K562 (cell line): ENCODE measurements around the gene BCL10. TPM values are rescaled to one million over a fixed set of nuclear protein-coding genes. Genes with fewer than 3 reads are reported as not detected.
A peak's percentile ranks its signal among the peaks of the same experiment; 100 is the strongest.

Experiments used
- ATAC-seq: fragments of 200-7000 bp; cut with Tn5 transposase; 3 replicates; pipeline ENCODE4 v1.9.1; 2020; ENCODE audit warnings: moderate library complexity
- BruUV-seq: library from RNA; stranded (reverse); fragments of 400-500 nt; replicated peaks from 2 replicates; lab custom pipeline; 2021; lab: Mats Ljungman, UMichigan
- CTCF ChIA-PET: fragments of 300-600 bp; formaldehyde crosslinking; extraction: SDS; loops from one replicate; lab custom pipeline; 2021; ENCODE audit warnings: low intra/inter-chr PET ratio; lab: Yijun Ruan, JAX
- POLR2A ChIA-PET: fragments of 300-600, 350-650 bp; sonication (Branson Sonifier 250); formaldehyde crosslinking; extraction: SDS; loops from one replicate; lab custom pipeline; 2021; ENCODE audit warnings: antibody characterized with exemption, inconsistent platforms; lab: Yijun Ruan, JAX
- DNase-seq, 4 experiments: peaks; one replicate each; pipeline versions ENCODE4 v3.0.0 to v3.0.0-alpha.2; 2011 to 2018; ENCODE audit warnings: low spot score in 3 of 4, mixed read lengths in 3 of 4; ENCODE audit errors: extremely low read depth in 1 of 4
- FAIRE-seq: peaks from 2 replicates; lab custom pipeline; 2011; peaks lifted over from hg19 to GRCh38; lab: Jason Lieb, UNC
- H2AFZ ChIP-seq: 2 replicates; pipeline ENCODE4 v1.6.0; 2011; ENCODE audit warnings: low read depth, low read length, control low read depth, inconsistent platforms
- H3K27ac ChIP-seq: fragments of 200-600 bp; 3 replicates; pipeline ENCODE4 v1.8.0; 2011; ENCODE audit warnings: low read depth, mild to moderate bottlenecking, control low read depth, inconsistent platforms, low read length, moderate library complexity, mixed read lengths; ENCODE audit errors: extremely low read depth
- H3K27me3 ChIP-seq, 2 experiments: fragments of 300-600 bp in 1 of 2; 2 replicates in 1 of 2; 3 replicates in 1 of 2; pipeline versions ENCODE4 v1.6.0 to v1.8.0; 2011; ENCODE audit warnings: inconsistent platforms in 2 of 2, low read length in 2 of 2, mild to moderate bottlenecking in 1 of 2, mixed read lengths in 1 of 2, moderate library complexity in 1 of 2; ENCODE audit not compliant: control insufficient read depth in 2 of 2, insufficient read depth in 2 of 2
- H3K36me3 ChIP-seq: fragments of 300-600 bp; 3 replicates; pipeline ENCODE4 v1.8.0; 2011; ENCODE audit warnings: mild to moderate bottlenecking, low read length, inconsistent platforms; ENCODE audit not compliant: control insufficient read depth, insufficient read depth
- H3K4me1 ChIP-seq, 2 experiments: fragments of 200-600 bp in 1 of 2; replicated peaks in 1 of 2; 2 replicates in 1 of 2; 3 replicates in 1 of 2; pipeline versions ENCODE4 v1.5.1 to v1.8.0; 2011; ENCODE audit warnings: inconsistent platforms in 2 of 2, low read length in 2 of 2, mild to moderate bottlenecking in 1 of 2, mixed read lengths in 1 of 2, moderate library complexity in 1 of 2; ENCODE audit not compliant: control insufficient read depth in 2 of 2, insufficient read depth in 2 of 2
- H3K4me2 ChIP-seq: 2 replicates; pipeline ENCODE4 v1.6.1; 2011; ENCODE audit warnings: low read length, control low read depth, inconsistent platforms, mixed read lengths; ENCODE audit not compliant: insufficient read depth
- H3K4me3 ChIP-seq: fragments of 200-600 bp; sonication (generic), shearing (Covaris generic); 2 replicates; pipeline ENCODE4 v1.5.1; 2016; ENCODE audit warnings: control low read depth, inconsistent platforms
- H3K79me2 ChIP-seq: fragments of 200-600 bp; 3 replicates; pipeline ENCODE4 v1.8.0; 2011; ENCODE audit warnings: low read length, inconsistent platforms; ENCODE audit not compliant: control insufficient read depth, insufficient read depth
- H3K9ac ChIP-seq, 2 experiments: 2 replicates each; pipeline versions ENCODE4 v1.6.0 to v1.6.1; 2011; ENCODE audit warnings: low read depth in 2 of 2, low read length in 2 of 2, control low read depth in 1 of 2, inconsistent platforms in 1 of 2, mild to moderate bottlenecking in 1 of 2, mixed read lengths in 1 of 2; ENCODE audit not compliant: insufficient read depth in 1 of 2
- H3K9me1 ChIP-seq: one replicate; pipeline ENCODE4 v1.6.0; 2011; ENCODE audit warnings: inconsistent platforms, mild to moderate bottlenecking, low read length, moderate library complexity; ENCODE audit not compliant: control insufficient read depth, insufficient read depth
- H3K9me3 ChIP-seq: replicated peaks from 2 replicates; pipeline ENCODE4 v1.5.1; 2011; ENCODE audit warnings: low read depth, low read length, inconsistent platforms; ENCODE audit not compliant: control insufficient read depth, insufficient read depth
- H4K20me1 ChIP-seq: replicated peaks from 2 replicates; pipeline ENCODE4 v1.6.1; 2011; ENCODE audit warnings: low read length, inconsistent platforms, mixed read lengths; ENCODE audit not compliant: control insufficient read depth, insufficient read depth
- CEBPB ChIP-seq: fragments of 450-650 bp; IDR thresholded peaks from 2 replicates; pipeline ENCODE4 v1.6.1; 2016; ENCODE audit warnings: missing genetic modification characterization, missing compliant biosample characterization
- CREM ChIP-seq: IDR thresholded peaks from 2 replicates; pipeline ENCODE4 v1.6.1; 2014; ENCODE audit warnings: antibody characterized with exemption, low read depth
- HCFC1 ChIP-seq: IDR thresholded peaks from 2 replicates; pipeline ENCODE4 v1.6.1; 2012; ENCODE audit warnings: low read depth, low read length, improper control_type of control experiment
- L3MBTL2 ChIP-seq: fragments of 450-650 bp; IDR thresholded peaks from 2 replicates; pipeline ENCODE4 v1.6.1; 2016; ENCODE audit warnings: mild to moderate bottlenecking, moderate library complexity
- MAFK ChIP-seq: IDR thresholded peaks from 2 replicates; pipeline ENCODE4 v1.6.1; 2011; ENCODE audit warnings: low read length, improper control_type of control experiment
- NFYB ChIP-seq: IDR thresholded peaks from 2 replicates; pipeline ENCODE4 v1.6.1; 2011; ENCODE audit warnings: mild to moderate bottlenecking, moderate library complexity; ENCODE audit not compliant: insufficient read length; ENCODE audit errors: extremely low read depth
- NR2C2 ChIP-seq, 2 experiments: fragments of 200-800 bp in 1 of 2; sonication (Bioruptor generic) in 1 of 2; sonication (generic) in 1 of 2; formaldehyde crosslinking in 1 of 2; IDR thresholded peaks; 2 replicates each; pipeline versions ENCODE4 v1.6.1 to v1.8.0; 2016 to 2022; ENCODE audit warnings: mild to moderate bottlenecking in 1 of 2, missing compliant biosample characterization in 1 of 2, missing genetic modification characterization in 1 of 2, missing genetic modification reagents in 1 of 2
- POLR3G ChIP-seq: IDR thresholded peaks from 2 replicates; pipeline ENCODE4 v1.6.1; 2011; ENCODE audit not compliant: insufficient read length, insufficient replicate concordance; ENCODE audit errors: extremely low read depth
- SRSF3 ChIP-seq: fragments of 200-400 bp; formaldehyde crosslinking; IDR thresholded peaks from 2 replicates; pipeline ENCODE4 v1.6.1; 2016; ENCODE audit warnings: mild to moderate bottlenecking, low read length, moderate library complexity; ENCODE audit not compliant: insufficient read depth
- ZHX1 ChIP-seq: fragments of 150-350 bp; conservative IDR thresholded peaks from 2 replicates; pipeline ENCODE4 v1.6.1; 2014; ENCODE audit warnings: low read length
- ZNF121 ChIP-seq: sonication (generic); formaldehyde crosslinking; conservative IDR thresholded peaks from 2 replicates; pipeline ENCODE4 v1.8.0; 2022; ENCODE audit warnings: missing genetic modification reagents
- ZNF146 ChIP-seq: IDR thresholded peaks from one replicate; pipeline ENCODE4 v1.6.1; 2018; ENCODE audit warnings: missing compliant biosample characterization; ENCODE audit not compliant: unreplicated experiment
- ZNF398 ChIP-seq: fragments of 250-450 bp; sonication (Bioruptor Pico); IDR thresholded peaks from 2 replicates; pipeline ENCODE4 v1.8.0; 2021; ENCODE audit warnings: moderate library complexity, mild to moderate bottlenecking, inconsistent platforms
- WGBS: fragments of 100-300 bp; shearing (Covaris generic); methylation state at CpG from one replicate; pipeline ENCODE4 v1.1.6; 2016; ENCODE audit warnings: low coverage, mixed read lengths; ENCODE audit not compliant: insufficient coverage; ENCODE audit errors: missing lambda C conversion rate; 5-methylcytosine and 5-hydroxymethylcytosine counted together
- in situ Hi-C: fragments of 300-500 bp; cut with MboI; formaldehyde crosslinking; loops from 4 replicates; pipeline ENCODE4 v1.15.0; 2018; ENCODE audit warnings: inconsistent platforms, mixed read lengths
- intact Hi-C: fragments of 100-400 bp; cut with micrococcal nuclease; formaldehyde crosslinking; loops from 2 replicates; pipeline ENCODE4 v1.14.2; 2022
- polyA plus RNA-seq, 8 experiments: library from polyadenylated mRNA; depleted of rRNA in 4 of 8; stranded (reverse) in 5 of 8; unstranded in 3 of 8; fragments of >200 nt; fragmentation: Nextera tagmentation in 2 of 8; fragmentation: Illumina TruSeq in 1 of 8; extraction: Ambion mirVana in 2 of 8; extraction: Trizol in 1 of 8; gene quantifications; 2 replicates each; pipeline versions ENCODE4 v1.2.1 to v1.2.3, GENCODE V29; 2011 to 2014; ENCODE audit warnings: inconsistent platforms in 1 of 8, missing spikeins in 1 of 8
- total RNA-seq, 7 experiments: library from RNA; depleted of rRNA in 6 of 7; stranded (reverse); fragments of >200 nt in 6 of 7; fragmentation: Illumina TruSeq in 2 of 7; extraction: Trizol in 2 of 7; gene quantifications; 2 replicates each; pipeline versions ENCODE4 v1.2.1 to v1.2.3, GENCODE V29; 2011 to 2021; ENCODE audit warnings: low replicate concordance in 1 of 7
- TF ChIP-seq, protein P1 (sequence below): sonication (generic); formaldehyde crosslinking; IDR thresholded peaks from 2 replicates; pipeline ENCODE4 v1.5.0; 2020; ENCODE audit warnings: missing genetic modification reagents

The BCL10 gene
- total and polyA plus RNA-seq, 9 of the 15 experiments (the other 6 are each of a cell fraction or from before 2014, with no cell fraction given), result 8.0 to 19.4 (median 12.3) TPM

- WGBS, result 1% methylated on average over 4 of the region's 4 CpGs
- CTCF ChIA-PET, result interaction anchor here (1.1 kb wide), 1 partner anchor 13 kb away, joined by 3 read pairs; no protein-coding TSS in a partner anchor
- Histone ChIP-seq H3K36me3 (no peaks in the 10 kb centered on the region), H3K4me1 (no peaks in the 10 kb centered on the region), H3K9ac (no peak overlapping the region), H3K9me1 (no peaks in the 10 kb centered on the region), H2AFZ (peak overlapping the region; percentile 58), H3K9me3 (no peaks in the 10 kb centered on the region), H3K79me2 (no peaks in the 10 kb centered on the region), H3K4me2 (no peak overlapping the region), H3K27me3 (peaks cover 0 to 8% of the 10 kb centered on the region in 2 experiments; a peak in 2 of 5 replicates), H4K20me1 (no peaks in the 10 kb centered on the region), H3K27ac (no peak overlapping the region), H3K4me3 (no peak overlapping the region)
- in situ Hi-C loops (loop anchor here (10.0 kb wide), 1 partner anchor 391 kb away; no protein-coding TSS in a partner anchor), intact Hi-C loops (loop anchor here (10.0 kb wide), 1 partner anchor 401 kb away; the partner anchor contains the start of gene ZNHIT6)
- peak; percentile 68 for ATAC-seq
- POLR2A ChIA-PET, result interaction anchor here (0.6 kb wide), 1 partner anchor 161 kb away, joined by 3 read pairs; the partner anchor contains the start of gene DDAH1
- no peak for FAIRE-seq
- peak in 2 of 4 experiments; percentile 14 to 16 for DNase-seq
- no TSS peak for BruUV-seq
- TF ChIP-seq ZHX1 (no peak), CEBPB (no peak), CREM (0 out of 2 replicates have a peak, but pooled peaks have one; percentile 34), POLR3G (no peak), L3MBTL2 (peak; percentile 59; the same call in 1 of the 2 replicates), HCFC1 (peak; percentile 71), NR2C2 (CRISPR knock-in tag; IDR thresholded peaks at IDR 0.05) (no peak), NR2C2 (tag; IDR thresholded peaks at IDR 0.05) (peak; percentile 45; the same call in 1 of the 2 replicates), SRSF3 (no peak), ZNF146 (no peak), NFYB (peak; percentile 31), MAFK (no peak), ZNF121 (CRISPR knock-in tag) (no peak), ZNF398 (CRISPR knock-in tag) (no peak)
- TF ChIP-seq, protein P1, sequence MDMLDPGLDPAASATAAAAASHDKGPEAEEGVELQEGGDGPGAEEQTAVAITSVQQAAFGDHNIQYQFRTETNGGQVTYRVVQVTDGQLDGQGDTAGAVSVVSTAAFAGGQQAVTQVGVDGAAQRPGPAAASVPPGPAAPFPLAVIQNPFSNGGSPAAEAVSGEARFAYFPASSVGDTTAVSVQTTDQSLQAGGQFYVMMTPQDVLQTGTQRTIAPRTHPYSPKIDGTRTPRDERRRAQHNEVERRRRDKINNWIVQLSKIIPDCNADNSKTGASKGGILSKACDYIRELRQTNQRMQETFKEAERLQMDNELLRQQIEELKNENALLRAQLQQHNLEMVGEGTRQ, result 0 out of 2 replicates have a peak, but pooled peaks have one; percentile 8
Observed at GRCh38 chr1:85303440-85304162, 27.2 kb upstream of the BCL10 start.
